ENCODE data around the gene CHMP3.

CHMP3 gene

DNA sequence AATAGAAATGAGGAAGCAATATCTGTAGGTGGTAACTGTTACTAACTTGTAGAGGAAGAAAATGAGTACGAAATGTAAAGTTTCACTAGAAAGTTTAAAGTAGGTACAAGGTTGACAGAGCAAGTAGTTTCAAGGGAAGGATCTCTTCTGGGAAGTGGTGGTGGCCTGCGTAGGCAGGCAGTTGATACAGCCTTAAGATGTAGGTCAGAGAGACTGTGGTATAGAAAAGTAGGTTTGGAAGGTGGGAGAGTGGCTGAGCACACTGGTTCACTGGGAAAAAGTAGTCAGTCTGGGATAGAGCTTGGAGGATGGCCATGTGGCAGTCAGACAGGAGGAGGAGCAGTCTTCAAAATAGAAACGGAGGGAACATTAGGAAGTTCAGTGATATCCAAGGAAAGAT is 98.6 kb downstream of the CHMP3 start:
- peak in 2 of 4 experiments; percentile 11 to 27 for DNase-seq

DNA sequence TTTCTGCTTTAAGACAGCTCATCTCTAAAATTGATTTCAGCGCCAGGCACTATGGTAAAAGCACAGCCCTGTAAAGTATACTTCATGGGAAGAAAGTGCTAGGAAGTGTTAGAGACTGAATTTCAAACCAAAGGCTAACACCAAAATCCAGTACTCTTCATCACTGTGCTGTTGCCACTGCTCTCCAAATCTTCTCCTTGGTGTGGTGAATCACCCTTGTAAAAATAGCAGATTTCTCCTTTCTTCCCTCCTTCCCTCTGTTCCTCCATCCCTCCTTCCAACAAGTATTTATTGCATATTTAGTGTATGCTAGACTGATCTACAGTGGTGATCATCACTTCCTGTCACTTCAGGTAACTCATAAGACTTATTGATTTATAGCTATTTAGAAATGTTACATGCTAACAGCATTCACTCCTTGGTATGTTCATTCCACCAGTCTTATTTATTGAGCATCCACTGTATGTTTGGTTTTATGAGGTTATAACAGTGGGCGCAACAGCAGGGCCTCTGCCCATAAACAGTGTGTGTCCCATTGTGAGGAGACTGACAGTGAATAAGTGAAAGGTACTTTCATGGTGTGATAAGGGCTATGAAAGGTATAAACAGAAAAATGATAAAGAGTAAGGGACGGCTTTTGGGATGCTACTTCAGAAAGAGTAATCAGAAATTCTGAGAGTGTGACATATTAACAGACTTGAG is 102.0 kb downstream of the CHMP3 start:
- DNase-seq, result no peak

DNA sequence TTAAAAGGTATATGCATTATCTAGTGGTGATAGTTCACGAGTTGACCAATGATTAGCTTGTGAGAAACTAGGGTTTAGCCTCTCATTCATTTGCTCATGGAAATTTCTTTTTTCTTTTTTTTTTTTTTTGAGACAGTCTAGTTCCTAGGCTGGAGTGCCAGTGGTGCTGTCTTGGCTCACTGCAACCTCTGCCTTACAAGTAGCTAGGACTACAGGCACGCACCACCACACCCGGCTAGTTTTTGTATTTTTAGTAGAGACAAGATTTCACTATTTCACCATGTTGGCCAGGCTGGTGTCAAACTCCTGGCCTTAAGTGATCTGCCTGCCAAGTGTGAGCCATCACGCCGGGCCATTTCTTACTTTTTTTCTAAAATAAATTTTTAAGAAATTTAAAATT is 108.1 kb downstream of the CHMP3 start:
- DNase-seq, result no peak

DNA sequence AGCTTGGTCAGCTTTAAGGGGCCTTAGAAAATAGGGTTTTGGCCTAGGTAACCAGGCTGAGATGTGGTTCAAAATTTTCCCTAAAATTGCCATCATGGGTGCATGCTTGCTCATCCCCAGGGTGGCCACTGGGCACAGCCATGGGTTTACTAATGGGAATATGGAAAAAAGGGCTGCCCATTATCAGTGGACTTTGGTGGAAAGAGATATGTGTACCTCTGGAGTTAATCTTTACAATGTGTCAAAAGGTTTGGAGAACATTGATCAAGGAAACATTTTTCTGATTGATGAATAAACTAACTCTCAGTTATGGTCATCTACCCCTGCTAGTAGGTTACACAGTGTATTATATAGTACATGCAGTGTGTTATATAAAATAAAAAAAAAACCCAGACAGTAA is 109.0 kb downstream of the CHMP3 start:
- DNase-seq, result no peak

DNA sequence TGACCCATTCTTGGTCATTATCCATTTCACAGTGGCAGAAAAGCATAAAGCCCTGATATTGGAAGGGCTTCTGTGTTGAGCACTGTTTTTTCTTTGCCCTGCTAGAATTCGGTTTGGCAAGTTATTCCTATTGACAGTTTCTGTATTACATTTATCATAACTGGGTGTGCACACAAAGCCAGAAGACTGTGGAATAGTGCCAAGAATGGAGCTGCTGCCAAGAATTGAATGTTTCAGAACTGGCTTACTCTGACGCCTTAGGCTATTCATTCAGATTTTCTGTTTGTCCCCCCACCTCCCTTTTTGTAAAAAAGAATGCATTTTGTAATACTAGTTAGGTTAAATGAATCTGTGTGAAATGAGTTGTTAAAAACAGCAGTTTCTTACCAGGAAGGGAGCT is 109.4 kb downstream of the CHMP3 start:
- no peak for DNase-seq

Measured in suppressor macrophage (primary cell).